Peyer's patch (tissue), 4 donors: ENCODE results near the gene ATP8B4.

Experiments
- POLR2A ChIP-seq, 2 donors: fragments of 450-650 bp; IDR thresholded peaks; one replicate each; pipeline ENCODE4 v1.5.1; 2017; ENCODE audit warnings: antibody characterized with exemption in 2 of 2, mild to moderate bottlenecking in 2 of 2, moderate library complexity in 2 of 2
- TF ChIP-seq, protein P1 (sequence below), 6 experiments: fragments of 450-650 bp in 4 of 6; fragments of 200-600 bp in 2 of 6; sonication (generic) in 1 of 6; IDR thresholded peaks; one replicate each; pipeline ENCODE4 v1.5.1; 2017 to 2019; ENCODE audit warnings: antibody characterized with exemption in 6 of 6, mild to moderate bottlenecking in 3 of 6, moderate library complexity in 1 of 6

DNA sequence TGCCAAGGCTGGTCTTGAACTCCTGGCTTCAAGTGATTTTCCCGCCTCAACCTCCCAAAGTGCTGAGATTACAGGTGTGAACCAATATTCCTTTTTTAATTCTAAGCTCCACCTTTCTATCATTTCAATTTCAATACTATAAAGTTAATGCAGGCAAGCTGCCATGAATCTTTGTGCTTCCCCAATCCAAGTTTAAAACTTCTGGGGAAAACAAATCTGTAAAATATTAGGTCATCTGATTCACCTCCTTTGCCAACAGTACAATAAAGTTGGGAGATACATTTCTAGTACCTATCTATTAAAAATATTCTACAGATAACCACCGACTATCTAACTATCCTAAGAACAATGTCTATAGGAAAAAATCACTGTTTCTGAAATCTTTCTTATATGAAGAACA lies 102.1 kb downstream of the ATP8B4 start:
- no peak for TF ChIP-seq POLR2A (IDR thresholded peaks at IDR 0.05)
- TF ChIP-seq, protein P1, sequence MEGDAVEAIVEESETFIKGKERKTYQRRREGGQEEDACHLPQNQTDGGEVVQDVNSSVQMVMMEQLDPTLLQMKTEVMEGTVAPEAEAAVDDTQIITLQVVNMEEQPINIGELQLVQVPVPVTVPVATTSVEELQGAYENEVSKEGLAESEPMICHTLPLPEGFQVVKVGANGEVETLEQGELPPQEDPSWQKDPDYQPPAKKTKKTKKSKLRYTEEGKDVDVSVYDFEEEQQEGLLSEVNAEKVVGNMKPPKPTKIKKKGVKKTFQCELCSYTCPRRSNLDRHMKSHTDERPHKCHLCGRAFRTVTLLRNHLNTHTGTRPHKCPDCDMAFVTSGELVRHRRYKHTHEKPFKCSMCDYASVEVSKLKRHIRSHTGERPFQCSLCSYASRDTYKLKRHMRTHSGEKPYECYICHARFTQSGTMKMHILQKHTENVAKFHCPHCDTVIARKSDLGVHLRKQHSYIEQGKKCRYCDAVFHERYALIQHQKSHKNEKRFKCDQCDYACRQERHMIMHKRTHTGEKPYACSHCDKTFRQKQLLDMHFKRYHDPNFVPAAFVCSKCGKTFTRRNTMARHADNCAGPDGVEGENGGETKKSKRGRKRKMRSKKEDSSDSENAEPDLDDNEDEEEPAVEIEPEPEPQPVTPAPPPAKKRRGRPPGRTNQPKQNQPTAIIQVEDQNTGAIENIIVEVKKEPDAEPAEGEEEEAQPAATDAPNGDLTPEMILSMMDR (IDR thresholded peaks at IDR 0.05) = no peak
